PC-9 (cell line): Measurements from ENCODE around the gene CHKA. TPM values are rescaled to one million over a fixed set of nuclear protein-coding genes. Genes with fewer than 3 reads are reported as not detected.

ENCODE experiments used
- BruUV-seq: library from RNA; stranded (reverse); fragments of 400-500 nt; replicated peaks from 2 replicates; lab custom pipeline; 2021; lab: Mats Ljungman, UMichigan
- CTCF ChIA-PET: fragments of 300-600 bp; sonication (Branson Sonifier 250); formaldehyde crosslinking; loops from one replicate; lab custom pipeline; 2022; ENCODE audit warnings: antibody characterized with exemption; lab: Charles Lee
- POLR2A ChIA-PET: fragments of 300-600 bp; sonication (Branson Sonifier 250); formaldehyde crosslinking; loops from one replicate; lab custom pipeline; 2022; ENCODE audit warnings: antibody characterized with exemption; ENCODE audit not compliant: unreplicated experiment; lab: Charles Lee
- DNase-seq, 2 experiments: peaks; one replicate each; pipeline versions ENCODE4 v3.0.0 to v3.0.0-alpha.2; 2015 to 2022; ENCODE audit warnings: mixed read lengths in 1 of 2
- H2AFZ ChIP-seq: fragments of 200-600 bp; sonication (generic); 2 replicates; pipeline ENCODE4 v1.8.1; 2017; ENCODE audit warnings: antibody characterized with exemption
- H3F3A ChIP-seq: fragments of 200-600 bp; sonication (generic); 2 replicates; pipeline ENCODE4 v1.8.1; 2017; ENCODE audit warnings: antibody characterized with exemption, mild to moderate bottlenecking, low read depth; ENCODE audit not compliant: insufficient read depth
- H3K27ac ChIP-seq: fragments of 200-600 bp; sonication (generic); 2 replicates; pipeline ENCODE4 v1.6.1; 2016; ENCODE audit warnings: mixed run types
- H3K27me3 ChIP-seq: fragments of 200-600 bp; sonication (generic); 2 replicates; pipeline ENCODE4 v1.6.1; 2016; ENCODE audit warnings: low read depth, mixed run types; ENCODE audit not compliant: insufficient read depth
- H3K36me3 ChIP-seq: fragments of 200-600 bp; sonication (generic); 2 replicates; pipeline ENCODE4 v1.6.1; 2016; ENCODE audit warnings: low read depth, mixed run types
- H3K4me1 ChIP-seq: fragments of 200-600 bp; sonication (generic); replicated peaks from 2 replicates; pipeline ENCODE4 v1.6.1; 2016; ENCODE audit warnings: mixed run types; ENCODE audit not compliant: insufficient read depth
- H3K4me2 ChIP-seq: fragments of 200-600 bp; sonication (generic); 2 replicates; pipeline ENCODE4 v1.6.1; 2017; ENCODE audit warnings: mixed run types
- H3K4me3 ChIP-seq: fragments of 200-600 bp; sonication (generic); 2 replicates; pipeline ENCODE4 v1.6.1; 2016; ENCODE audit warnings: mixed run types
- H3K79me2 ChIP-seq: fragments of 200-600 bp; sonication (generic); 2 replicates; pipeline ENCODE4 v1.6.1; 2017; ENCODE audit warnings: low read depth, mixed run types
- H3K9me2 ChIP-seq: fragments of 200-600 bp; sonication (generic); 2 replicates; pipeline ENCODE4 v1.8.1; 2017; ENCODE audit warnings: mild to moderate bottlenecking; ENCODE audit not compliant: insufficient read depth
- H3K9me3 ChIP-seq: fragments of 200-600 bp; sonication (generic); 2 replicates; pipeline ENCODE4 v1.8.1; 2016; ENCODE audit warnings: low read depth; ENCODE audit not compliant: insufficient read depth
- H4K20me1 ChIP-seq: fragments of 200-600 bp; sonication (generic); 2 replicates; pipeline ENCODE4 v1.8.1; 2017; ENCODE audit not compliant: insufficient read depth
- CTCF ChIP-seq: fragments of 200-600 bp; sonication (generic); conservative IDR thresholded peaks from 2 replicates; pipeline ENCODE4 v1.6.1; 2017; ENCODE audit warnings: mixed run types, antibody characterized with exemption, mild to moderate bottlenecking, moderate library complexity
- EZH2 ChIP-seq: fragments of 200-600 bp; sonication (generic); IDR thresholded peaks from 2 replicates; pipeline ENCODE4 v1.8.0; 2017; ENCODE audit warnings: antibody characterized with exemption, low read depth
- intact Hi-C: fragments of 100-400 bp; cut with micrococcal nuclease; formaldehyde crosslinking; loops from one replicate; pipeline ENCODE4 v1.10.0; 2022; ENCODE audit not compliant: unreplicated experiment
- total RNA-seq: library from RNA; stranded (reverse); gene quantifications from 2 replicates; pipeline ENCODE4 v1.2.3, GENCODE V29; 2021

The CHKA gene
- total RNA-seq, 1 experiment from 2014 or later, result 90.5 TPM

DNA sequence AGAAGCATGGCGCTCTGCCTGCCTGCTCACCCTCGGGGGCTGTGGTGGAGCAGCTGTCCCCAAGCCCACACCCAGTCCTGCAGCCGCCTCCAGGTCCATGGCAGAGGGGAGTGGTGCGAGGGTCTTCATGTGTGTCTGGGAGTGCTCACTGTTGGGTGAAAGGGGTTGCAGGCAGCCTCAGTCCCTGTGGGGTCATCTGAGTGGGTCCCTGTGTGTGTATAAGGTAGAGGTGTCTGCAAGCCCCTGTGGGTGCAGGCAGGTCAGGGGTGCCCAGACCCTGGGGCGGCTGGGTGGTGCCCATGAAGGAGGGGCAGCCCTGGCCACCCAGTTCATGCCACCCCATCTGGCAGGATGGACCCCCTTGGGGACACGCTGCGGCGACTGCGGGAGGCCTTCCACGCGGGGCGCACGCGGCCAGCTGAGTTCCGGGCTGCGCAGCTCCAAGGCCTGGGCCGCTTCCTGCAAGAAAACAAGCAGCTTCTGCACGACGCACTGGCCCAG is 106.2 kb downstream of the CHKA start:
- no TSS peak for BruUV-seq
- TF ChIP-seq EZH2, result no peak
- TF ChIP-seq CTCF, result no peak
- Histone ChIP-seq H3F3A (peaks cover 52% of the 10 kb centered on the region), H2AFZ (no peak overlapping the region), H3K9me3 (no peaks in the 10 kb centered on the region), H4K20me1 (no peaks in the 10 kb centered on the region), H3K79me2 (peaks cover 25% of the 10 kb centered on the region; the same call in 1 of the 2 replicates), H3K36me3 (no peaks in the 10 kb centered on the region), H3K27me3 (no peaks in the 10 kb centered on the region), H3K4me1 (peaks cover 86% of the 10 kb centered on the region), H3K9me2 (no peaks in the 10 kb centered on the region), H3K4me3 (peak overlapping the region; percentile 49), H3K4me2 (peak overlapping the region; percentile 81), H3K27ac (peak overlapping the region; percentile 93)
- no peak for DNase-seq
- intact Hi-C loops, result loop anchor here (1.0 to 10.0 kb wide), 4 partner anchors 15 to 170 kb away; partner anchors contain the start of gene NDUFS8
- ChIA-PET CTCF (interaction anchor here (0.6 to 1.5 kb wide), 2 partner anchors 13 to 194 kb away, joined by 3 to 7 read pairs; no protein-coding TSS in a partner anchor), POLR2A (interaction anchor here (0.6 to 1.0 kb wide), 3 partner anchors 25 to 713 kb away, joined by 3 to 4 read pairs (median 3); no protein-coding TSS in a partner anchor)

DNA sequence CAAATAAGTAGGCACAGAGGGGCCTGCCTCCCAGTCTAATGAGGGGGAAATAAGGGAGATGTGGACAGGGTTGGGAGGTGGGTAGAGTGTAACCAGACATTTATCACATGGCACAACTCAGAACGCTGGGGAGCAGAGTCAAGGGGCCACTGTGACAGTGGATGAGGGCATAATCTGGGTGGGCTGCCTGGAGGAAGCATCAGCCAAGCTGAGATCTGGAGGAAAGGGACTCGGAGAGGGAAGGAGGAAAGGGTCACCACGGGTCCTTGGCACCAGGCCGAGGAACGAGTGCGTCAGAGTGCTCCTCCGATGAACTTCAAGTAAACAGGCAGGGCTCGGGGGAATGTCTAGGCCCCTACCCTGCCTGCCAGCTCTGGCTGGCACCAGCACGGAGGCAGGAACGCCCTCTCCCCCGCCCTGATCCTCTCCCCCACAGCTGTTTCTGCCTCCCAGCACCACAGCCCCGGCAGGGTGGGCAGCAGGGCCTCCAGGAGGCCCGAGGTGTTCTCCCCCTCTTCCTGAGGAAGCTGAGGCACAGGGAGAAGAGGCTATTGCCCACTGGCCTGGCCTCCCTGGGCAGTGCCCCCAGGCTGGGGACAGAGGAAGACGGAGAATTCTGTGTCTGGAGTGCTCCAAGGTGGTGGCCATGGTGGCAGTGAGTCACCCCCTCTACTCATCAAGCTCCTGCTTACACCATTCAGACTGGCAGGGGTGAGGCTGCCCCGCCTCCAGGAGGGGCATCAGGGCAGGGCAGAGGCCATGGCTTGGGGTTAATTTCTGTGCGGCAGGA is 106.8 kb downstream of the CHKA start:
- peak; percentile 96 to 98 for DNase-seq
- Histone ChIP-seq H3F3A (peaks cover 58% of the 10 kb centered on the region), H3K9me3 (no peaks in the 10 kb centered on the region), H3K27ac (peak overlapping the region; percentile 93), H3K36me3 (no peaks in the 10 kb centered on the region), H3K79me2 (peaks cover 25% of the 10 kb centered on the region; the same call in 1 of the 2 replicates), H3K4me1 (peaks cover 87% of the 10 kb centered on the region), H4K20me1 (no peaks in the 10 kb centered on the region), H3K27me3 (no peaks in the 10 kb centered on the region), H3K9me2 (no peaks in the 10 kb centered on the region), H3K4me3 (peak overlapping the region; percentile 49), H3K4me2 (peak overlapping the region; percentile 81), H2AFZ (peak overlapping the region; percentile 62)
- CTCF ChIA-PET, result interaction anchor here (0.5 to 1.5 kb wide), 3 partner anchors 13 to 195 kb away, joined by 3 to 22 read pairs (median 7); no protein-coding TSS in a partner anchor
- POLR2A ChIA-PET, result interaction anchor here (0.6 to 1.0 kb wide), 6 partner anchors 26 to 712 kb away, joined by 3 to 5 read pairs (median 4); no protein-coding TSS in a partner anchor
- intact Hi-C loops, result loop anchor here (1.0 to 10.0 kb wide), 4 partner anchors 16 to 170 kb away; partner anchors contain the start of gene NDUFS8
- no peak for TF ChIP-seq CTCF
- BruUV-seq, result TSS peak; percentile 18

DNA sequence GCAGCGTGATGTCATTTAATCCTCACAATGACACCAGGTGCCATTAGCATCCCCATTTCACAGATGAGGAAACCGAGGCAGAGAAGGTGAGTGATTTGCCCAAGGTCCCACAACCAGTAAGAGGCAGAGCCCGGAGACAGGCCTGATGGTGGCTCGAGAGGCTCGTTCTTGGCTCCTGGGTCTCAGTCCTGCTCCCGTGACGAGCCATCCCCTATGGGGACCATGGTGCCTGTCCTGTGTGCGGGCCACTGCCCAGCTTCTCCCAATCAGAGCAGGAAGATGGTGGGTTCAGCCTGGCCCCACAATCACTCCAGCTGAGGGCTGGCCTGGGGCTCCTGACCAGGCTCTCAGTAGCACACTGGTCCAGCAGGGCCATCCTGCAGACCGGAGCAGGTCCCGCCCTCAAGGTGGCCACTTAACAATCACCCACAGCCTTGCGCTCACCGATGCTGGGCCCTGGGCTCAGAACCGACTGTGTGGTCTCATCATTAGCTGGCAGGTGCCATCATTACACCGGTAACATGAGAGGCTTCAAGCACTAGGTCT is 107.5 kb downstream of the CHKA start:
- BruUV-seq, result TSS peak; percentile 18
- peak overlapping the region; percentile 93 for H3K27ac ChIP-seq
- POLR2A ChIA-PET, result interaction anchor here (0.6 to 1.0 kb wide), 4 partner anchors 26 to 768 kb away, joined by 3 to 4 read pairs (median 4); no protein-coding TSS in a partner anchor
- CTCF ChIA-PET, result interaction anchor here (1.1 to 1.5 kb wide), 2 partner anchors 28 to 196 kb away, joined by 3 read pairs; no protein-coding TSS in a partner anchor
- H3K36me3 ChIP-seq, result no peaks in the 10 kb centered on the region
- H3K79me2 ChIP-seq, result peaks cover 25% of the 10 kb centered on the region; the same call in 1 of the 2 replicates
- H3K9me2 ChIP-seq, result no peaks in the 10 kb centered on the region
- no peaks in the 10 kb centered on the region for H4K20me1 ChIP-seq
- peaks cover 65% of the 10 kb centered on the region for H3F3A ChIP-seq
- peak in 1 of 2 experiments; percentile 39 for DNase-seq
- intact Hi-C loops, result loop anchor here (1.0 to 10.0 kb wide), 4 partner anchors 17 to 169 kb away; partner anchors contain the start of gene NDUFS8
- H3K4me3 ChIP-seq, result peak overlapping the region; percentile 24; the same call in 1 of the 2 replicates
- H3K27me3 ChIP-seq, result no peaks in the 10 kb centered on the region
- no peaks in the 10 kb centered on the region for H3K9me3 ChIP-seq
- H3K4me2 ChIP-seq, result peak overlapping the region; percentile 81
- H3K4me1 ChIP-seq, result peaks cover 94% of the 10 kb centered on the region
- no peak overlapping the region for H2AFZ ChIP-seq
- TF ChIP-seq CTCF (no peak), EZH2 (no peak)
